GM19467 (cell line): ENCODE data around the gene MYO9A.
"Not testable (repeated sequence)": the region's sequence is repeated elsewhere in the genome, so short reads cannot be mapped to it uniquely, and the experiment has no call there.

Source experiments
- ATAC-seq: cut with Tn5 transposase; IDR thresholded peaks from one replicate; pipeline ENCODE4 v1.9.1; 2021; ENCODE audit warnings: mild to moderate bottlenecking, moderate library complexity; ENCODE audit not compliant: unreplicated experiment

Gene MYO9A

DNA sequence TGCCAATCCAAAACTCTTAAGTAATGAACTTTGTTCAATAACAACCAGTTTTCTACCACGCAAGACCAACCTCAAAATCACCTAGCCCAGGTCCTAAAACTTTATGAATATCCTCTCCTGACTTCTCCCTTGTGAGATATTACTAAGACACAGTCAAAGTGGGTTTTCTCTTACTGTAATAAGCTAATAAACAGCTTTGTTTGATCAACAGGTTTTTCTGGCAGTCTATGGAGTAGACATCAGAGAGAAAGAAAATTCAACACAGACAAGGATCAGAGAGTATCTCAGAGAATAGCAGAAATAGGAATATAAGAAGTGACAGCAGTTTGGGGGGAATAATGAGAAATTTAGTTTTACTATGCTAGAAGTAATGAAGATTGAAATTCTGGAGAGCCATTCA lies 228.0 kb downstream of the MYO9A start:
- ATAC-seq: no peak

DNA sequence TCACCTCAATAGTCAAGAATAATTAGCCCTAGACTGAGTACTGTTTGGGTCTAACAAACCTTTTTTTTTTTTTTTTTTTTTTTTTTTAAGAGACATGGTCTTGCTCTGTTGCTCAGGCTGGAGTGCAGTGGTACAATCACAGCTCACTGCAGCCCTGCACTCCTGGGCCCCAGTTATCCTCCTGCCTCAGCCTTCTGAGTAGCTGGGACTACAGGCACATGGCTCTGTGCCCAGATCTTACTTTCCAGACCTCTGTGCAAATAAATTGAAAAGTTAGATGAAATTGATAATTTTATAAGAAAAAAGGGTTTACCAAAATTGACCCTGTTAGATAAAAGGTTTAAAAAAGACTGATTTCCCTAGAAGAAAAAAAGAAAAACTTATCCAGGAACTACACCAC lies 228.6 kb downstream of the MYO9A start:
- ATAC-seq: no peak

DNA sequence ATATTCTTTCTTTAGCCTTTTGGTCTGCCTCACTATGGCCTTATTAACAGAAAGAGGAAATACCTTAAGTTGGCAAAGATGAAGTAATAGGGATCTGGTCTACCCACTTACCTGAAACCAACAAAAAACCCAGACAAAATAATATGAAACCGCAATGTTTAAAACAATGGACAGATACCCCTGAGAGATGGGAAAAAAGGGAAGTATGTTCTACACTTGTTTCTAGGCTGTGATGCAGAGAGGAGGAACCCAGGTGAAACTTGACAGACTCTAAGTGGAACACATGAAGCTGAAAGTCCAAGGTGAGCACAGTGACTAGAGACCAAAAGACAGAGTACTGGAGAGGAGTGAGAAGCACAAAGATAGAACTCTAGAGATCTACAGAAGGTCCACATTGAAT lies 229.2 kb downstream of the MYO9A start:
- ATAC-seq: no peak

DNA sequence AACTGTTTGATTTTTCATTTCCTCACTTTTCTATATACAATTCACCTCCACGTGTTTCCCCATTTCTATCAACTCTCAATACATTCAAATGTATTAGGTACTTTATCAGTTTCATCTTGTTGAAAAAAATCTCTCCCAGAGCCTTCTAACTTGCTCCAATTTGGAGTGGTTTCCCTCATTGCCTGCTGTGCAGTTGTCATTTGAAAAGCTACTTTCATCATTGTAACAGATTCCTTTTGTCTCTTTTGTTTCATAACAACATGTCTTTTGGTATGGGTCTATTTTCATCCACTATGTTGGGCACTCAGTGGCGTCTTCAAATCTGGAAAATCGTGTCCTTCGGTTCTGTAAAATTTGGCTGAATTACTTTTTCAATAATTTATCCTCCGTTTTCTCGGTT lies 232.6 kb downstream of the MYO9A start:
- no peak for ATAC-seq

DNA sequence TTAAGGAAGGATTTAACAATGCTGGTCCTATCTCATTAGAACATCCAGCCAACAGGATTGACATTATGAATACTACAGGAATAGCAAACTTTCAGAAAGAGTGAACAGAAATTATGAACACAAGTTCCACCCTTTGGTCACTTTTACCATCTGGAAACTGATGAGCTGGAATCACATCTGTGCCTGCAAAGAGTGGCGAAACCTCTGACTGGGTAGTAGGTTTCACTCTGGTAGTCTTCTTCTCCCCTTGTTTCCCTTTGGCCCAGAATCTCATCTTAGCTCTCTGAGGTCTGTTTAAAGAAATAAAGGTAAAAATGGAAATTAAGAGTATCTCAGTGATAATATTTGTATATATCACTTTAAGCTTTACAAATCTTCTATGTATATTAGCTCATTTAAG lies 234.5 kb downstream of the MYO9A start:
- ATAC-seq: no peak

DNA sequence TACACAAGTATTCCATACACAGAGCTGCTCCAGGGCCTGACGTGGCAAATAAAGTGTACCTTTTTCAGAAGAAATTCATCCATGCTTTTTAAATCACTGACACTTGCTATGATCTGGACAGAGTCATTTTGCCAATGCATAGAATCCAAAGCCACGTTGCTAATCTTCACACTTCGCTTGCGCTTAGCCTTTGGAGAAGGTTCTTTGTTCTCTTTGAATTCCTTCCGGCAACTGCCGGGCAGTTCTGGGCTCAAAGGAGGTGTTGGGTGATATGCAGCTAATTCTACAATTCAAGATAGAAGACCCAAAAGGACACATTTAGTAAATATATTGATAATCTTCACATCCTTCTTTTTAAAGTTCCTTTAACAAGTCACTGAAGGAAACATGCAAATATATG lies 237.7 kb downstream of the MYO9A start:
- ATAC-seq: no peak

DNA sequence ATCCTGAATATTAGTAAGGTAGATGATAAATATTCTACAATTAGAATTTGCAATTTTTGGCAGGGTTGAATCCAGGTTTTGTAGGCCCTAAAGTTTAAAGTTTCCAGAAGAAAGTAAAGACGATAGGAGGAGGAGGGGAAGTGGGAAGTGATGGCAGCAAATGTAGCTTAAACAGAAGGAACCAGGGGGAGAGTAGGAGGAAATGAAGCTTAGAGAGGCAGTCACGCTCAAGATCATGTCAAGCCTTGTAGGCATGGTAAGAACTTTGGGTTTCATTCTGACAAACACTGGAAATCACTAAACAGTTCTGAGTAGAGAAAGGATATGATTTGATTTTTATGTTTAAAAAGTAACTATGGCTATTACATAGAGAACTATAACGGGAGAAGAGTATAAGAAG lies 243.7 kb downstream of the MYO9A start:
- no peak for ATAC-seq

DNA sequence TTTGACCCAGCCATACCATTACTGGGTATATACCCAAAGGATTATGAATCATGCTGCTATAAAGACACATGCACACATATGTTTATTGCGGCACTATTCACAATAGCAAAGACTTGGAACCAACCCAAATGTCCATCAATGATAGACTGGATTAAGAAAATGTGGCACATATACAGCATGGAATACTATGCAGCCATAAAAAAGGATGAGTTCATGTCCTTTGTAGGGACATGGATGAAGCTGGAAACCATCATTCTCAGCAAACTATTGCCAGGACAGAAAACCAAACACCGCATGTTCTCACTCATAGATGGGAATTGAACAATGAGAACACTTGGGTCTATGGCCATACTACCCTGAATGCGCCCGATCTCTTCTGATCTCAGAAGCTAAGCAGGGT lies 259.7 kb downstream of the MYO9A start:
- ATAC-seq: not testable (repeated sequence)

DNA sequence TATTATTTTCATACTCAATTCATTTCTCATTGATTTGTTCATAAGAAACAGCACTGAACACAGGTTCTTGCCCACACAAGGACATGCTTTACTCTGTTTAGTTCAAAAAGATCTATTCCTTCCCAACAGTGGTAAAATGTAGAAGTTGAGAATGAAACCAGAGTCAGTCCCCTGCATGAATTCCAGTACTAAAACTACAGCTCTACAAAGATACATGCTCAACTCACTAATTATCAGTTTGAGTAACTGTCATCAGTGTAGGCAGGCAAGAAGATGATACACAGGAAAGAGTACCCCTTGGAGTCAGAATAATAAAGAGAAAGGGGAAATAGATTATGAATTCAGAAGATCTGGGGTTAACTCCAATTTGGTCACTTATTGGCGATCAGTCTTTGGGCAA lies 264.4 kb downstream of the MYO9A start:
- ATAC-seq: no peak

DNA sequence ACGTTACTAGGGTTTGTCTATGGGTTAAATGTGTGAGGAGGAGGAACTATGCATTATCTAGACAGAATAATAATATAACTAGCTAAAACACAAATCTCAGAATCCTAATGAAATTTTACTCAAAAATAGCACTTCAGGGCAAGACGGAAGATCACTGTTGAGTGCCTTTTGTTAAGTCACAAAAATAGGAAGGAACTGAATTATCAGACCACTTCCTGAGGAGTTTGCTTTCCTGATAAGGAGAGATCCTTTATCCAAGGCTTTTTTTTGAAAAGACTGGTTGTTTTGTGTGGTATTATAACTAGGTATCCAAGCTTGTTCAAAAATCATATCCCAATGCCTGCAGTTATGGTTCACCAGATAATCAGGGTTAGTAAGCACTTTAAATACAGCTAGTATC lies 273.0 kb downstream of the MYO9A start:
- no peak for ATAC-seq

DNA sequence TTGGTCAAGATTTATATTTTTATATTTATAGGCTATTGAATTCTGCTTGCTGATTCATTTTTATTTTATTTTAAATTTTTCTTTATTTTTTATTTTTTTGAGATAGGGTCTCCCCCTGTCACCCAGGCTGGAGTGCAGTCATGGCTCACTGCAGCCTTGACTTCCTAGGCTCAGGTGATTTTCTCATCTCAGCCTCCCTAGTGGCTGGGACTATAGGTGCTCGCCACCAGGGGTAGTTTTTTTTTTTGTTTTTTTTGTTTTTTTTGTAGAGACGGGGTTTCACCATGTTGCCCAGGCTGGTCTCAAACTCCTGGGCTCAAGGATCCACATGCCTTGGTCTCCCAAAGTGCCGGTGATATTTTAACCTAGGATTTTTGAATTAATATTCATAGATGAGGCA lies 276.4 kb downstream of the MYO9A start:
- no peak for ATAC-seq

DNA sequence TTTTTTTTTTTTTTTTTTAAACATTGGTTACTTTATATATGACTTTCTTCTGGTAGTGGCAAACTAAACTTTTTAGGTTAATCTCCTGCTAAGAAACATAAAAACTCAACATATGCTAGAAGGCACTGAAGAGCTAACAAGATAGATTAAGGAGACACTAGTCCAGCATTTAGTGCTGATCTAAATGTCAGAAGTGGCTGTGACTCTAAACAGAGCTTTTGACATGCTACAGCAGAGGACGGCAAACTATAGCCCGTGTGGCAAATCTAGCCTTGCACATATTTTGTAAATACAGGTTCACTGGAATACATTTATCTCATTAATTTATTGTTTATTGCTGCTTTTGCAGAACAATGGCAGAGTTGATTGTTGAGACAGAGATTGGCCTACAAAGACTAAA lies 287.0 kb downstream of the MYO9A start:
- no peak for ATAC-seq

DNA sequence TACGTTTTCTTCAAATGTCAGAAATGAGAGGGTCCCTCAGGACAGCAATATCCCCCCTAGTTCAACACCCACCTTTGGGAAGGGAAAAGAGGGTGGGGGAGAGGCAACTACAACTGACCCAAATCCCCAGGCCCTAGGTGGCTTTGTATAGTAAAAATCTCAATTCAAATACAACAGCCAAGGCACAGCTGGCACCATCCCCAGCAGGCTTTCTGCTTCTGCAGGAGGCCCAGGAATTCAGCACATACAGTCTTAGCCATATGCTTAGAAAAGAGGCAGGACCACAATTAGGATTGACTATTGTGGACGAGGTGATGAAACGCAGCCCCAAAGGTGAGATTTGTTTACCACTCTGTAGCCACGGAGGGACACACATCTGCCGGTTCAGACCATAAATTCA lies 291.8 kb downstream of the MYO9A start:
- ATAC-seq: no peak

DNA sequence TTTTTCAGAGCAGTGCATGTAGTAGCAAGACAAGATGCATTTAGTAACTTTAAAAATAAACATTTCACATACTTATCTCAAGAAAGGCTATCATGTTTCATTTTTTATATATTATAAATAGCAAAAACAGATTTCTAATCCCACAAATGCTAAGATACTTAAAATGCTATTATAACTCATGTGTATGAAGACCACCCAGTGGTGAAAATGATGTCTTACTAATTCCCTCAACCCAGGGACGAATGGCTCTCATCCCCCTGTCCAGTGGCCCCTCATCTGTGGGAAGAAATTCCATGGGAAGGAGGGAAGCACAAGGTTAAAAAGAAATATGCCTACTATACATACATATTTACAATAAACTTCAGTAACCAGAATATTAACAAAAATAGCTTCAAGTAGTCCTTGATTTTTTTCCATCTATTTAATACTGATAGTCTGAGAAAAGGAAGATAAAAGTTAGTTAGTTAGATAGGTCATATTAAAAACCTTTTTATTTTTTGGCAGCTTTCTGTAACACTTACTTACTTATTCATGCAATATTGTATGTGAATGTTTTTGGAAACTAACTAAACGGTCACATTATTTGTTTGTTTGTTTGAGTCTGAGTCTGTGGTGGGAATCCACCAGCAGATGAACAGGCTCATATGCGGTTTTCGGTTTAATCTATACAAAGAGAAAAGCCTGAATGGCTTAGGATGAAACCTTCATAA lies 292.8 kb downstream of the MYO9A start:
- ATAC-seq: no peak

DNA sequence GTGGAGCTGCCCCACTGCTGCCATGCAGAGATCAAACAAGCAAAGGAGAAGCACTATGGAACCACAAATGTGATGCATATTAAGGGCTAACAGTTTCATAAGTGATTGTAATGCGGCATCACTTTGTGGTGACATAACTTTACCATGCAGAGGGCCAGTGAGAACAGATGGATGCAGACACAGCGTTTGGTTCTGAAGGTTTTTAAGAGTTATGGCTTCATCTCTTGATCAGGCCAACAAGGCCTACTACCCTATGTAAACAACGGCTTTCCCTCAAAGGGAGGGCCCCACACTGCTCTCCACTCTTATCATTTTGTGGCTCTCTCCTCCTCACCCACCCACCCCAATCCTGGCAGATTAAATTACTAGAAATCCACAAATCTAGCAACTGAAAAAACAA lies 294.1 kb downstream of the MYO9A start:
- ATAC-seq: no peak

DNA sequence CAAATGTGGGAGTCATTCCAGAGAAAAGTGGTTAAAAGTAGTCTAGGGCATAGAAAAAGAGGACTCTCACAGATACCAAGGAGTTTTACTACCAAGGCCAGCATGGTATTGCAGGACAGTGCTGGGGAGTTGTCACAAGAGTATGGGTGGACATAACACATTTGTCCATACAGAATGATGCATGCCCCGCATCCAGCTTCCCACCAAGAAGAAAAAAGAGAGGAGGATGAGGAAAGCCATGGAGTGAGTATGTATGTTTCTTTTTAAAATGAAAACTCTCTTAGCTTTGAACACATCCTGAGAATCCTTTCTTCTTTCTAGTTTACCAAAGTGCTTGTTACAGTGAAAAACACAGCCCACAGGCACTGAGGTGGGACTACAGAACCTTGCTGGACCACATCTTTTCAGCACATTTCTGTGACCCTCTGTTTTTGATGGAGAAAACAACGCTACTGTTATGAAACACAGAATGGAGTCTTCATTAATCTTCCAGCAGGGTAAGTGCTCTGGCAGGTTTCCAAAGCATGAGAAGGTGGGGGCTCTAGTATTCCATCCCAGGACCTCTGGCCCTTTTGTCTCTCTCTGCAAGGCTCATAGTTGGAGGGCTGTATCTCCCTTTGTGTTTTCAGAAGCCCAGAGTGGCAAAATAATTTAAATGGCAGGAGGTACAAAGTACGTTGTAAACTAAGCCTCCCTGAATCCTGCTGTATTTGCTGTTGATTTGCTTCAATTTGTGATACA lies 294.9 kb downstream of the MYO9A start:
- ATAC-seq: no peak

DNA sequence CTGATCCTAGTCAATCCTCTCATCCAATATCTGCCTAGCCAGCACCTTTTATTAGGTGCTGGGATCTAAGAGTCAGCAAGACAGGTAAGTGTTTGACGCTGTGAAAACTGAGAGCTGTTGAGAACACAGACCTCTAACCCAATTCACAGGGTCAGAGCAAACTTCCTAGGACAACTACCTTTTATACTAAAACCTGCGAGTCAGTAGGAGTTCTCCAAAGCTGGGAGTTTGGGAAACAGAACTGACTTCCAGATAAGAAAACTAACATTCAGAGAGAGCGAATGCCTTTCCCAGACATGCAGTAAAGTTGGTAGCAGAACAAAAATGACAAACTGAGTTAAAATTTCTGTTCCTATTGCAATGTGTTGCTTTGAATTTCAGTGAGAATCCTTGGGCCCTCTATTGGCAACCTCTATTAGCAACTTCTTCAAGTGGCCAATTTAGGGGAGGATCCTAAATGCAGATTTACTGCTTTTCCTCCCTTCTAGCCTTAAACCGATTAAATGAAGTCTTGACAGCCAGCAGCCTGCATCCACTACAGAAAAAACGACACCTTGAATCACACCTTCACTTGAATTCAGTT lies 296.3 kb downstream of the MYO9A start:
- no peak for ATAC-seq

DNA sequence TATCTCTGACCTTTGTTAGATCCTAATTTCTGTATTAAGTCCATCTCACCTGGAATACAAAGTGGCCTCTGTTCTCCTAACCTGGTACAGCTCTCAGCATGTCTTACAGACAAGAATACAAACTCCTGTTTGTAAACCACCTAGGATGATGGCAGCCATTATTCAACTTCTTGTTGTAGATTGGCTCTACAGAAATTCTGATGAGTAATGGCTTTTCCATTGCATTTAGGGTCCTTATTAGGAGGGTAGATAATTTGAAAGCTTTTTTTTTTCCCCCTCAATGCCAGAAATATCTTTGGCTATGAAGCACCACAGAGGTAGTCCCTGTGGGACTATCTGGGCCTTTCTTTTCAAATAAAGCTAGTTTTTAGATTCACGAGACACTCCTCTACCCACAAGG lies 297.8 kb downstream of the MYO9A start:
- no peak for ATAC-seq

DNA sequence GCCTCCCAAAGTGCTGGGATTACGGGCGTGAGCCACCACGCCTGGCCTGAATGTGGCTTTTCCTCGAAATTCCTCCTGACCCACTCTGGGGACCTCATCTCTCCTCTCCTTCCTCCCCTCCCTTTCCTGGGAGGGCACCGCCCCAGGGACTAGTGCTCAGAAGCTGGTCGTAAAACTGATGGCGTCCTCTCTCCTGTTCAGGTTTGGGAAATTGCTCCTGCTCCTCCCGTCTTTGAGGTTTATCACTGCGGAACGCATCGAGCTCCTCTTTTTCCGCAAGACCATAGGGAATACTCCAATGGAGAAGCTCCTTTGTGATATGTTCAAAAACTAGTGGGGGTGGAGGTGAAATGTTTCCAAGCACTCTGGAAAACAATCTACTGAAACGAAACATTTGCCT lies 300.6 kb downstream of the MYO9A start:
- no peak for ATAC-seq

DNA sequence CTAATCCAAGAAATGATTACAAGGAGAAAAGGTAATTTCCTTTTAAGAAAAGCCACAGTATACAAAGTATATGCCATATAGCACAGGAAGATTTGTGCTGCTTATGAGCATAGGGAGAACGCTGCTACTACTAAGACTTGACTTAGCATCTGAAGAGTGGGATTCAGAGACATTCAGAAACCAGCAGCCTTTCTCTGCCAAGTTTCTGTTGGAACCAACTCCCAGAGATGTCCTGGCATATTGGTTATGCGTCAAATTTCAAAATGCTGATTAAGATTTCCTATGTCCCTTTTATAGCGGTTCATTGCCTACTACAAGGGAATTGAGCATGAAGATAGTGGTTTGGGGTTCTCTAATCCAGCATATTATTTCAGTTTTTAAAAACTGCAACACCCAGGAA lies 302.6 kb downstream of the MYO9A start:
- no peak for ATAC-seq

DNA sequence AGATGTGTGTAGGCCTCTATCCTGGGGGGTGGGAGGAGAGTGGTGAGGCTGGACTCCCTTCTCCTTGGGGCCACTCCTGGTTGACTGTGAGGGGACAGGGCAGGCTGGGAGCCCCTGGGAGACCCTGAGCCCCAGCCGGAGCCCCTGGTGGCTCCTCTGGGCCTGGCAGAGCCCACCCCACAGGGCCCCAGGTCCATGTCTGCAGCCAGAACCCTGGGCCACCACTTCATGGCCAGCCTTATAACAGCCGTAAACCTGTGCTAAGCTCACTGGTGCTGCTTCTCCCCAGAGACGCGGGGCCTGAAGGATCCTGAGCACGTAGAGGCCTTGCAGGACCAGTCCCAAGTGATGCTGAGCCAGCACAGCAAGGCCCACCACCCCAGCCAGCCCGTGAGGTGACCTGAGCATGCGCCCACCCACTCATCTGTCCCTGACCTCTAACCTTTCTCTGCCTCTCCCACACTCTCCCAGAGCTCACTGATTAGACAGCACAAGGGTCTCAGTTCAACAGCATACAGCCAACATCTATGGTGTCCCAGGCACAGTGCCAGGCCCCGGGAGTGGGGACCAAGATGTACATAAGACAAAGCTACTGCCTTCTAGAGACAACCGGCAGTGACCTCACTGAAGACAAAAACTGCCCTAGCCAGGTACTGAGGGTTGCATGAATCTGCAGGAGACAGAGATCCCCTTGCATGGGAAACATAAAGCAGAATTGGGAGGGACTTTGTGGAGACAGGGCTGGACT lies 304.1 kb downstream of the MYO9A start:
- ATAC-seq: no peak
